ENCODE measurements around the gene DPM3. TPM values are rescaled to one million over a fixed set of nuclear protein-coding genes. Genes with fewer than 3 reads are reported as not detected.
A peak's percentile ranks its signal among the peaks of the same experiment; 100 is the strongest.
"Not testable (repeated sequence)": the region's sequence is repeated elsewhere in the genome, so short reads cannot be mapped to it uniquely, and the experiment has no call there.

The DPM3 gene
- total RNA-seq, 1 donor from 2014 or later: 61.3 TPM

DNA sequence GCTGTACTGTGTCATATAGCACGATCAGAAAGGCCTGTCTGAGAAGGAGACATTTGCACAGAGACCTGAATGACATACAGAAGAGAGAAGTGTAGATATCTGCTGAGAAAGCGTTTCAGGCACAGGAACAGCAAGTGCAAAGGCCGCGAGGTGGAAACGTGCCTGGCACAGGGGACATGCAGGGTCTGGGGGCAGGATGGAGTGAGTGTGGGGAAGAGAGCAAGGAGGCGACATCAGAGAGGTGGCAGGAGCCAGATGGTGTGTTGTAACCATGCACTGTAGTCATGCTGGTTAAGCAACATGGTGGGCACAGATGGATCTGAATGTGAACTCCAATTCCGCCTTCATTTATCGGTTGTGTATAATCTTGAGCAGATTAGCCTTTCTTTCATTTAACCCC lies 19.8 kb upstream of the DPM3 start:
- Mint-ChIP-seq H3K4me1 (ENCODE audit: unreplicated experiment) (no peaks in the 10 kb centered on the region), H3K9me3 (ENCODE audit: unreplicated experiment) (peaks cover 4% of the 10 kb centered on the region), H3K36me3 (ENCODE audit: unreplicated experiment) (no peaks in the 10 kb centered on the region), H3K4me3 (ENCODE audit: unreplicated experiment) (no peak overlapping the region), H3K27ac (ENCODE audit: unreplicated experiment) (no peak overlapping the region), H3K27me3 (ENCODE audit: unreplicated experiment) (peaks cover 15% of the 10 kb centered on the region)
- DNase-seq (ENCODE audit: extremely low spot score, unreplicated experiment): no peak
- TF ChIP-seq, protein P1, sequence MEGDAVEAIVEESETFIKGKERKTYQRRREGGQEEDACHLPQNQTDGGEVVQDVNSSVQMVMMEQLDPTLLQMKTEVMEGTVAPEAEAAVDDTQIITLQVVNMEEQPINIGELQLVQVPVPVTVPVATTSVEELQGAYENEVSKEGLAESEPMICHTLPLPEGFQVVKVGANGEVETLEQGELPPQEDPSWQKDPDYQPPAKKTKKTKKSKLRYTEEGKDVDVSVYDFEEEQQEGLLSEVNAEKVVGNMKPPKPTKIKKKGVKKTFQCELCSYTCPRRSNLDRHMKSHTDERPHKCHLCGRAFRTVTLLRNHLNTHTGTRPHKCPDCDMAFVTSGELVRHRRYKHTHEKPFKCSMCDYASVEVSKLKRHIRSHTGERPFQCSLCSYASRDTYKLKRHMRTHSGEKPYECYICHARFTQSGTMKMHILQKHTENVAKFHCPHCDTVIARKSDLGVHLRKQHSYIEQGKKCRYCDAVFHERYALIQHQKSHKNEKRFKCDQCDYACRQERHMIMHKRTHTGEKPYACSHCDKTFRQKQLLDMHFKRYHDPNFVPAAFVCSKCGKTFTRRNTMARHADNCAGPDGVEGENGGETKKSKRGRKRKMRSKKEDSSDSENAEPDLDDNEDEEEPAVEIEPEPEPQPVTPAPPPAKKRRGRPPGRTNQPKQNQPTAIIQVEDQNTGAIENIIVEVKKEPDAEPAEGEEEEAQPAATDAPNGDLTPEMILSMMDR (IDR thresholded peaks at IDR 0.05): no peak

DNA sequence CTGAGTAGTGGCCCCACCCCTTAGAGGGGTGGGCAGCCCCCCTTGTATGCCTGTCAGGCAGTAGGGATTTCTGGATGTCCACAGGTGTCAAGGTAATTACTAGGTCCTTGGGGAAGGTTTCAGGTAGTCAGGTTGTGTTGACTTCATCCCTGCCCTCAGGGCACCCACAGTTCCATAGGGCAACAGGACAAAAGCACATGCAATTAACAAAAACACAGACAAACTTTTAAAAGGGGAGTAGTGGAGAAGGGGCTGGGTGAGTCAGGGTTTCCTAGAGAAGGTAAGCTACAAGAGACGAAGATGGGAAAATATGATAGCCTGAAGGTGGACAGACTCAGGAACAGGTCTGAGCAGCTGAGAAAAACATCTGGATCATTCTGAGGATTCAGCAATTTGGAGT lies 18.7 kb upstream of the DPM3 start:
- Mint-ChIP-seq H3K4me1 (ENCODE audit: unreplicated experiment) (no peaks in the 10 kb centered on the region), H3K9me3 (ENCODE audit: unreplicated experiment) (peaks cover 5% of the 10 kb centered on the region), H3K27me3 (ENCODE audit: unreplicated experiment) (peaks cover 22% of the 10 kb centered on the region), H3K27ac (ENCODE audit: unreplicated experiment) (no peak overlapping the region), H3K36me3 (ENCODE audit: unreplicated experiment) (no peaks in the 10 kb centered on the region), H3K4me3 (ENCODE audit: unreplicated experiment) (no peak overlapping the region)
- no peak for DNase-seq (ENCODE audit: extremely low spot score, unreplicated experiment)
- TF ChIP-seq, protein P1 (IDR thresholded peaks at IDR 0.05): no peak

DNA sequence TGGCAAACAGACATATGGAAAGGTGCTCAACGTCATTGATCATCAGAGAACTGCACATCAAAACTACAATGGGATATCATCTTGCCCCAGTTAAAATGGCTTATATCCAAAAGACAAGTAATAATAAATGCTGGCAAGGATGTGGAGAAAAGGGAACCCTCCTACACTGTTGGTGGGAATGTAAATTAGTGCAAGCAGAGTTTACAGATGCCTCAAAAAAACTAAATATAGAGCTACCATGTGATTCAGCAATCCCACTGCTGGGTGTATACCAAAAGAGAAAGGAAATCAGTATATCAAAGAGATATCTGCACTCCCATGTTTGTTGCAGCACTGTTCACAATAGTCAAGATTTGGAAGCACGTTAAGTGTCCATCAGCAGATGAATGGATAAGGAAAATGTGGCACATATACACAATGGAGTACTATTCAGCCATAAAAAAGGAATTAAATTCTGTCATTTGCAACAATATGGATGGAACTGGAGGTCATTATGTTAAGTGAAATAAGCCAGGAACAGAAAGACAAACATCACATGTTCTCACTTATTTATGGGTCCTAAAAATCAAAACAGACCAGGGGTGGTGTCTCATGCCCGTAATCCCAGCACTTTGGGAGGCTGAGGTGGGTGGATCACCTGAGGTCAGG lies 15.8 kb upstream of the DPM3 start:
- not testable (repeated sequence) for H3K9me3 Mint-ChIP-seq (ENCODE audit: unreplicated experiment); DNase-seq (ENCODE audit: extremely low spot score, unreplicated experiment); H3K27ac Mint-ChIP-seq (ENCODE audit: unreplicated experiment); H3K4me1 Mint-ChIP-seq (ENCODE audit: unreplicated experiment); H3K36me3 Mint-ChIP-seq (ENCODE audit: unreplicated experiment); H3K4me3 Mint-ChIP-seq (ENCODE audit: unreplicated experiment)
- peaks cover 30% of the 10 kb centered on the region for H3K27me3 Mint-ChIP-seq (ENCODE audit: unreplicated experiment)

DNA sequence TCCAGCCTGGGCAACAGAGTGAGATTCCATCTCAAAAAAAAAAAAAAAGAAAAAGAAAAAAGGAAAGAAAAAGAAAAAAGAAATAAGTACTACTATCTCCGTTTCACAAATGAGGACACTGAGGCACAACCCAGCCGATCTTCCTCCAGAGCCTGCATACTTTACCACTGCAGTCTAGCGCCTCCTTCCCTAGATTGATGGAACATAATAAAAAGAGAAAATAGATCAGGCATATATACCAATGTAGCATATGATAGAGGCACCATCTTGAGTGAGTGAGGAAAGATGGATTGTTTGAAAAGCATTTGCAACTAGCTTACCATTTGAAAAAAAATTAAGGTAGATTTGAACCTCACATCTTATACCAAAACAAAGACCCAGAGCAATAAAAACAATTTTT lies 5.2 kb upstream of the DPM3 start:
- Mint-ChIP-seq H3K27ac (ENCODE audit: unreplicated experiment) (no peak overlapping the region), H3K36me3 (ENCODE audit: unreplicated experiment) (no peaks in the 10 kb centered on the region), H3K9me3 (ENCODE audit: unreplicated experiment) (no peaks in the 10 kb centered on the region), H3K4me1 (ENCODE audit: unreplicated experiment) (peaks cover 2% of the 10 kb centered on the region), H3K4me3 (ENCODE audit: unreplicated experiment) (no peak overlapping the region), H3K27me3 (ENCODE audit: unreplicated experiment) (peaks cover 48% of the 10 kb centered on the region)
- TF ChIP-seq, protein P1 (IDR thresholded peaks at IDR 0.05): no peak
- DNase-seq (ENCODE audit: extremely low spot score, unreplicated experiment): no peak

DNA sequence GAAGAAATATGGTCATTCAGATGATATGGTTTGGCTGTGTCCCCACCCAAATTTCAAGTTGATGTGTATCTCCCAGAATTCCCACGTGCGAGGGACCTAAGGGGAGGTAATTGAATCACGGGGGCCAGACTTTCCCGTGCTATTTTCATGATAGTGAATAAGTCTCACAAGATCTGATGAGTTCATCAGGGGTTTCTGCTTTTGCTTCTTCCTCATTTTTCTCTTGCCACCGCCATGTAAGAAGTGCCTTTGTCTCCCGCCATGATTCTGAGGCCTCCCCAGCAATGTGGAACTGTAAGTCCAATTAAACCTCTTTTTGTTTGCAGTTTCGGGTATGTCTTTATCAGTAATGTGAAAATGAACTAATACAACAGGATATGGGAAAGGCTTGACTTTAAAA lies 1.4 kb upstream of the DPM3 start:
- no peak overlapping the region for H3K27ac Mint-ChIP-seq (ENCODE audit: unreplicated experiment)
- DNase-seq (ENCODE audit: extremely low spot score, unreplicated experiment): no peak
- peaks cover 3% of the 10 kb centered on the region for H3K36me3 Mint-ChIP-seq (ENCODE audit: unreplicated experiment)
- H3K27me3 Mint-ChIP-seq (ENCODE audit: unreplicated experiment): peaks cover 24% of the 10 kb centered on the region
- TF ChIP-seq, protein P1 (IDR thresholded peaks at IDR 0.05): no peak
- no peaks in the 10 kb centered on the region for H3K9me3 Mint-ChIP-seq (ENCODE audit: unreplicated experiment)
- H3K4me3 Mint-ChIP-seq (ENCODE audit: unreplicated experiment): no peak overlapping the region
- peaks cover 30% of the 10 kb centered on the region for H3K4me1 Mint-ChIP-seq (ENCODE audit: unreplicated experiment)

DNA sequence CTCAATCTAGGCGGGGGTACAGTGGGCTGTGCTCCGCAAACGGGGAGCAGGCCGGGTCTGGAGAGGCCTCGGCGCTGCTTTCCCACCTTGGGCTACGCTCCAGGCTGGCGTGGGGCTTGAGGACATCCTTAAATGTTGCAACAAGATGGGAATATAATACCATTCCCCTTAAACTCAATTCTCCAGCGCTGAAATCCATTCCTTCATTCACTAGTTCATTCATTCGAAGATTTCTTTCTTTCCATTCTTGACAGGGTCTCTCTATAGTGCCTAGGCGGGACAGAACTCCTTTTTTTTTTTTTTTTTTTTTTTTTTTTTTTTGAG lies 261 bp upstream of the DPM3 start:
- H3K9me3 Mint-ChIP-seq (ENCODE audit: unreplicated experiment): no peaks in the 10 kb centered on the region
- H3K4me3 Mint-ChIP-seq (ENCODE audit: unreplicated experiment): peak overlapping the region; percentile 96
- peaks cover 18% of the 10 kb centered on the region for H3K27me3 Mint-ChIP-seq (ENCODE audit: unreplicated experiment)
- H3K36me3 Mint-ChIP-seq (ENCODE audit: unreplicated experiment): peaks cover 3% of the 10 kb centered on the region
- peak overlapping the region; percentile 97 for H3K27ac Mint-ChIP-seq (ENCODE audit: unreplicated experiment)
- TF ChIP-seq, protein P1 (IDR thresholded peaks at IDR 0.05): no peak
- peaks cover 39% of the 10 kb centered on the region for H3K4me1 Mint-ChIP-seq (ENCODE audit: unreplicated experiment)
- DNase-seq (ENCODE audit: extremely low spot score, unreplicated experiment): no peak

All from osteocyte (in vitro differentiated cells).